T-cell (primary cell): Measurements from ENCODE around the gene SPATA22. TPM values are rescaled to one million over a fixed set of nuclear protein-coding genes. Genes with fewer than 3 reads are reported as not detected.
"Not testable (repeated sequence)": the region's sequence is repeated elsewhere in the genome, so short reads cannot be mapped to it uniquely, and the experiment has no call there.

Source experiments
- ATAC-seq, 4 experiments: fragments of 200-7000 bp in 3 of 4; fragments of 150-1000 bp in 1 of 4; cut with Tn5 transposase; replicated peaks in 1 of 4; 1 replicate in 3 of 4; 2 replicates in 1 of 4; pipeline ENCODE4 v1.10.0; 2021; ENCODE audit warnings: moderate library complexity in 3 of 4, mild to moderate bottlenecking in 2 of 4, moderate number of reproducible peaks in 1 of 4
- CTCF ChIA-PET, 2 donors: fragments of 300-600 bp; sonication (Branson Sonifier 250); formaldehyde crosslinking; loops; one replicate each; lab custom pipeline; 2022; ENCODE audit warnings: antibody characterized with exemption in 2 of 2; lab: Charles Lee
- POLR2A ChIA-PET, 2 donors: fragments of 300-600 bp; sonication (Branson Sonifier 250); formaldehyde crosslinking; loops; one replicate each; lab custom pipeline; 2022; ENCODE audit warnings: antibody characterized with exemption in 2 of 2; lab: Charles Lee
- DNase-seq, 35 experiments: peaks; one replicate each; pipeline versions ENCODE4 v3.0.0 to v3.0.0-alpha.2; 2013 to 2023
- H3K27ac ChIP-seq: one replicate; pipeline ENCODE4 v1.5.1; 2013; ENCODE audit warnings: low read length
- H3K27me3 ChIP-seq, 2 experiments: replicated peaks in 1 of 2; 1 replicate in 1 of 2; 2 replicates in 1 of 2; pipeline versions ENCODE4 v1.6.1 to v1.7.0; 2013; ENCODE audit warnings: low read length in 1 of 2, mixed read lengths in 1 of 2; ENCODE audit not compliant: control insufficient read depth in 2 of 2, insufficient read depth in 2 of 2; ENCODE audit errors: extremely low read depth in 1 of 2
- H3K36me3 ChIP-seq, 2 donors: 1 replicate in 1 of 2; 2 replicates in 1 of 2; pipeline versions ENCODE4 v1.6.1 to v1.7.0; 2013; ENCODE audit warnings: low read length in 1 of 2; ENCODE audit not compliant: control insufficient read depth in 2 of 2, insufficient read depth in 1 of 2; ENCODE audit errors: extremely low read depth in 1 of 2
- H3K4me1 ChIP-seq, 2 experiments: 1 replicate in 1 of 2; 2 replicates in 1 of 2; pipeline versions ENCODE4 v1.6.1 to v1.7.0; 2013; ENCODE audit warnings: low read length in 2 of 2, mixed read lengths in 1 of 2; ENCODE audit not compliant: insufficient read depth in 2 of 2, control insufficient read depth in 1 of 2; ENCODE audit errors: extremely low read depth in 1 of 2
- H3K4me3 ChIP-seq, 2 donors: 1 replicate in 1 of 2; 2 replicates in 1 of 2; pipeline versions ENCODE4 v1.5.1 to v1.7.0; 2013; ENCODE audit warnings: mild to moderate bottlenecking in 2 of 2, low read length in 1 of 2, moderate library complexity in 1 of 2; ENCODE audit not compliant: control insufficient read depth in 1 of 2; ENCODE audit errors: extremely low read depth in 1 of 2
- H3K9me3 ChIP-seq: 2 replicates; pipeline ENCODE4 v1.7.0; 2013
- H3K27ac Mint-ChIP-seq, 2 donors: one replicate each; pipeline ENCODE4 v1.8.0; 2020 to 2021; ENCODE audit warnings: mild to moderate bottlenecking in 2 of 2, mixed read lengths in 2 of 2
- H3K27me3 Mint-ChIP-seq, 2 donors: one replicate each; pipeline ENCODE4 v1.8.0; 2021 to 2022; ENCODE audit warnings: mixed read lengths in 2 of 2
- H3K36me3 Mint-ChIP-seq: one replicate; pipeline ENCODE4 v1.8.0; 2021; ENCODE audit warnings: mixed read lengths
- H3K4me1 Mint-ChIP-seq, 3 donors: one replicate each; pipeline ENCODE4 v1.8.0; 2020 to 2022; ENCODE audit warnings: mixed read lengths in 3 of 3, mild to moderate bottlenecking in 1 of 3
- H3K4me3 Mint-ChIP-seq, 3 donors: one replicate each; pipeline ENCODE4 v1.8.0; 2020 to 2022; ENCODE audit warnings: mild to moderate bottlenecking in 3 of 3, mixed read lengths in 3 of 3, moderate library complexity in 3 of 3
- H3K9me3 Mint-ChIP-seq, 3 donors: one replicate each; pipeline ENCODE4 v1.8.0; 2020 to 2022; ENCODE audit warnings: mixed read lengths in 3 of 3
- WGBS: methylation state at CpG from one replicate; pipeline ENCODE4 v1.1.5; 2013; ENCODE audit warnings: missing lambda C conversion rate; ENCODE audit not compliant: insufficient coverage; 5-methylcytosine and 5-hydroxymethylcytosine counted together
- total RNA-seq, 35 experiments: library from RNA in 6 of 35; stranded (reverse) in 6 of 35; fragments of 120-200 nt in 1 of 35; gene quantifications; one replicate each; pipeline versions ENCODE4 v1.2.1 to v1.2.4 and lab custom pipeline; 2013 to 2026

The SPATA22 gene
- total RNA-seq, 5 donors from 2014 or later (not counting 1 experiment from before 2014, with no cell fraction given): 1.3 to 1.5 TPM; not detected in 3

- H3K4me3 Mint-ChIP-seq, H3K9me3 Mint-ChIP-seq, H3K27ac ChIP-seq, POLR2A ChIA-PET, H3K27me3 ChIP-seq, H3K4me1 Mint-ChIP-seq, CTCF ChIA-PET, H3K4me3 ChIP-seq, H3K4me1 ChIP-seq, H3K27ac Mint-ChIP-seq, DNase-seq, H3K9me3 ChIP-seq, ATAC-seq, H3K36me3 ChIP-seq, H3K36me3 Mint-ChIP-seq, H3K27me3 Mint-ChIP-seq: not testable (repeated sequence)
- no CpG with 5 or more reads among the region's 1 CpG for WGBS
These were observed 5.3 kb downstream of the SPATA22 start for GRCh38 chr17:3466355-3466754.

- Mint-ChIP-seq H3K4me3 (no peak overlapping the region), H3K27ac (no peak overlapping the region), H3K27me3 (peaks cover 11 to 21% of the 10 kb centered on the region in 2 donors), H3K9me3 (peaks cover 0 to 3% (median 0%) of the 10 kb centered on the region in 3 donors), H3K36me3 (no peaks in the 10 kb centered on the region), H3K4me1 (no peaks in the 10 kb centered on the region)
- ChIA-PET CTCF (no interaction called here), POLR2A (no interaction called here)
- Histone ChIP-seq H3K36me3 (no peaks in the 10 kb centered on the region), H3K4me1 (no peaks in the 10 kb centered on the region), H3K4me3 (no peak overlapping the region), H3K27me3 (peaks cover 0 to 5% of the 10 kb centered on the region in 2 experiments), H3K27ac (no peak overlapping the region), H3K9me3 (no peaks in the 10 kb centered on the region)
- ATAC-seq: no peak
- 50% methylated on average over 1 of the region's 2 CpGs for WGBS
- no peak for DNase-seq
These were observed 23.5 kb downstream of the SPATA22 start for GRCh38 chr17:3448059-3448665.

GRCh38 chr17:3447625-3448024, 24.0 kb downstream of the SPATA22 start:
- Mint-ChIP-seq H3K4me3 (no peak overlapping the region), H3K27ac (no peak overlapping the region)

GRCh38 chr17:3440451-3440850, 31.2 kb downstream of the SPATA22 start:
- peaks cover 17 to 37% of the 10 kb centered on the region in 2 donors for H3K27me3 Mint-ChIP-seq
- no CpG with 5 or more reads among the region's 2 CpGs for WGBS
- H3K27me3 ChIP-seq: peaks cover 0 to 8% of the 10 kb centered on the region in 2 experiments
- no peaks in the 10 kb centered on the region for H3K4me1 ChIP-seq
- no peaks in the 10 kb centered on the region for H3K36me3 Mint-ChIP-seq
- H3K4me3 ChIP-seq: no peak overlapping the region
- H3K4me1 Mint-ChIP-seq: no peaks in the 10 kb centered on the region
- no peaks in the 10 kb centered on the region for H3K36me3 ChIP-seq
- ChIA-PET POLR2A (no interaction called here), CTCF (no interaction called here)
- DNase-seq: no peak
- no peaks in the 10 kb centered on the region for H3K9me3 Mint-ChIP-seq
- no peaks in the 10 kb centered on the region for H3K9me3 ChIP-seq
- ATAC-seq: no peak
- H3K27ac ChIP-seq: no peak overlapping the region
- no peak overlapping the region for H3K4me3 Mint-ChIP-seq
- H3K27ac Mint-ChIP-seq: no peak overlapping the region

More at GRCh38 chr17:3447625-3448024, 24.0 kb downstream of the SPATA22 start:
- DNase-seq (peak in 1 of 35 experiments; percentile 5), ATAC-seq (peak in 1 of 4 experiments; percentile 37)
- H3K9me3 Mint-ChIP-seq: peaks cover 0 to 3% (median 0%) of the 10 kb centered on the region in 3 donors
- Histone ChIP-seq H3K27ac (no peak overlapping the region), H3K9me3 (no peaks in the 10 kb centered on the region), H3K27me3 (peaks cover 0 to 5% of the 10 kb centered on the region in 2 experiments), H3K36me3 (no peaks in the 10 kb centered on the region), H3K4me1 (no peaks in the 10 kb centered on the region), H3K4me3 (no peak overlapping the region)
- H3K4me1 Mint-ChIP-seq: no peaks in the 10 kb centered on the region
- H3K27me3 Mint-ChIP-seq: peaks cover 13 to 23% of the 10 kb centered on the region in 2 donors
- no peaks in the 10 kb centered on the region for H3K36me3 Mint-ChIP-seq
- CTCF ChIA-PET: no interaction called here
- POLR2A ChIA-PET: no interaction called here
- no CpG with 5 or more reads among the region's 2 CpGs for WGBS

GRCh38 chr17:3438368-3438767, 33.3 kb downstream of the SPATA22 start:
- Histone ChIP-seq H3K4me3 (no peak overlapping the region), H3K27ac (no peak overlapping the region), H3K4me1 (no peaks in the 10 kb centered on the region), H3K36me3 (no peaks in the 10 kb centered on the region), H3K9me3 (no peaks in the 10 kb centered on the region), H3K27me3 (peaks cover 0 to 9% of the 10 kb centered on the region in 2 experiments)
- Mint-ChIP-seq H3K9me3 (peaks cover 0 to under 1% (median 0%) of the 10 kb centered on the region in 3 donors), H3K27me3 (peaks cover 11 to 34% of the 10 kb centered on the region in 2 donors), H3K27ac (no peak overlapping the region), H3K4me3 (no peak overlapping the region), H3K36me3 (no peaks in the 10 kb centered on the region), H3K4me1 (no peaks in the 10 kb centered on the region)
- DNase-seq: no peak
- POLR2A ChIA-PET: no interaction called here
- no peak for ATAC-seq
- 45% methylated on average over 1 of the region's 1 CpG for WGBS
- CTCF ChIA-PET: no interaction called here

- H3K4me3 Mint-ChIP-seq: no peak within 1 kb of the TSS
- Histone ChIP-seq H3K9me3 (no peaks in the 10 kb centered on the region), H3K4me1 (no peaks in the 10 kb centered on the region), H3K4me3 (no peak within 1 kb of the TSS), H3K36me3 (no peaks in the 10 kb centered on the region), H3K27me3 (peaks cover 0 to 11% of the 10 kb centered on the region in 2 experiments), H3K27ac (no peak within 1 kb of the TSS)
- peaks cover 17 to 29% of the 10 kb centered on the region in 2 donors for H3K27me3 Mint-ChIP-seq
- peaks cover 7 to 9% (median 8%) of the 10 kb centered on the region in 3 donors for H3K9me3 Mint-ChIP-seq
- CTCF ChIA-PET: no interaction called here
- H3K27ac Mint-ChIP-seq: no peak within 1 kb of the TSS
- no peaks in the 10 kb centered on the region for H3K4me1 Mint-ChIP-seq
- WGBS: 84% methylated on average over 2 of the region's 3 CpGs
- ATAC-seq (no peak), DNase-seq (no peak)
- no peaks in the 10 kb centered on the region for H3K36me3 Mint-ChIP-seq
- POLR2A ChIA-PET: no interaction called here
These were observed 37.9 kb downstream of the SPATA22 start, which contains the start of gene OR1E2 for GRCh38 chr17:3433741-3434140. Gene OR1E2, minus strand, starts transcription at chr17:3433841. Its CDS starts 0 bp downstream, at chr17:3433841.
